ENCODE results near the gene DNAJC9. TPM values are rescaled to one million over a fixed set of nuclear protein-coding genes. Genes with fewer than 3 reads are reported as not detected.

Gene DNAJC9
- total RNA-seq, 2 experiments from 2014 or later: 66.6 to 68.9 TPM

- ChIA-PET CTCF (interaction anchor here (1.1 kb wide), 1 partner anchor 323 kb away, joined by 5 read pairs; no protein-coding TSS in a partner anchor), POLR2A (no interaction called here)
These were observed 37.4 kb downstream of the DNAJC9 start for GRCh38 chr10:73209705-73210104.

- CTCF ChIA-PET: no interaction called here
These were observed 39.2 kb downstream of the DNAJC9 start for GRCh38 chr10:73207883-73208282.

GRCh38 chr10:73206385-73206784 is 40.7 kb downstream of the DNAJC9 start:
- POLR2A ChIA-PET: no interaction called here

More at GRCh38 chr10:73207883-73208282, 39.2 kb downstream of the DNAJC9 start:
- POLR2A ChIA-PET: no interaction called here

GRCh38 chr10:73205890-73206289 is 41.2 kb downstream of the DNAJC9 start:
- ChIA-PET CTCF (interaction anchor here (1.2 kb wide), 1 partner anchor 10 kb away, joined by 3 read pairs; no protein-coding TSS in a partner anchor), POLR2A (no interaction called here)

More at GRCh38 chr10:73206385-73206784, 40.7 kb downstream of the DNAJC9 start:
- CTCF ChIA-PET: interaction anchor here (1.2 kb wide), 1 partner anchor 10 kb away, joined by 3 read pairs; no protein-coding TSS in a partner anchor

GRCh38 chr10:73205081-73205480 is 42.0 kb downstream of the DNAJC9 start:
- ChIA-PET POLR2A (no interaction called here), CTCF (interaction anchor here (0.6 kb wide), 1 partner anchor 263 kb away, joined by 4 read pairs; no protein-coding TSS in a partner anchor)

Other genes starting within 250 kb of the DNAJC9 start
- gene P4HA1, start 150.4 kb downstream of the DNAJC9 start, total RNA-seq: 10 to 100 TPM; 51.9 to 54.2 TPM
- gene NUDT13, start 136.8 kb downstream of the DNAJC9 start, total RNA-seq: 1 to 10 TPM; 1.3 TPM
- gene ECD, start 79.2 kb downstream of the DNAJC9 start, total RNA-seq: 10 to 100 TPM; 34.0 to 34.8 TPM
- 10 to 100 TPM; 11.9 to 15.1 TPM for gene FAM149B1, start 79.1 kb downstream of the DNAJC9 start, total RNA-seq
- gene MRPS16, start 5.4 kb upstream of the DNAJC9 start, total RNA-seq: 100 to 1,000 TPM; 148 to 150 TPM
- under 1 TPM; 0.72 to 0.82 TPM for gene CFAP70, start 111.6 kb upstream of the DNAJC9 start, total RNA-seq
- 100 to 1,000 TPM; 138 to 140 TPM for gene ANXA7, start 166.8 kb upstream of the DNAJC9 start, total RNA-seq
- 1 to 10 TPM; 1.5 TPM for gene MSS51, start 186.3 kb upstream of the DNAJC9 start, total RNA-seq
- 10 to 100 TPM; 39.1 to 41.4 TPM for gene PPP3CB, start 248.8 kb upstream of the DNAJC9 start, total RNA-seq